DMS79 treated with DMSO at 0.1 percent for 48 hours (cell line): ENCODE measurements around the gene SIGMAR1.
A peak's percentile ranks its signal among the peaks of the same experiment; 100 is the strongest.

Source experiments
- DNase-seq: peaks from one replicate; lab custom pipeline; 2025; lab: John Stamatoyannopoulos, UW

SIGMAR1 gene

GRCh38 chr9:34637356-34638137 is at the start of gene SIGMAR1:
Gene SIGMAR1, minus strand, starts transcription at chr9:34637787. Its CDS starts 90 bp downstream, at chr9:34637697.
- DNase-seq = peak; percentile 88

- DNase-seq = no peak
These were observed 49.1 kb upstream of the SIGMAR1 start for GRCh38 chr9:34686732-34687131.

- DNase-seq = no peak
These were observed 48.6 kb upstream of the SIGMAR1 start for GRCh38 chr9:34686231-34686630.

GRCh38 chr9:34685591-34685990 is 48.0 kb upstream of the SIGMAR1 start:
- no peak for DNase-seq

GRCh38 chr9:34684816-34685215 is 47.2 kb upstream of the SIGMAR1 start:
- DNase-seq = no peak

- no peak for DNase-seq
These were observed 46.6 kb upstream of the SIGMAR1 start for GRCh38 chr9:34684145-34684544.

- DNase-seq = no peak
These were observed 38.3 kb upstream of the SIGMAR1 start for GRCh38 chr9:34675869-34676268.

GRCh38 chr9:34675048-34675714 is 37.6 kb upstream of the SIGMAR1 start:
- peak; percentile 22 for DNase-seq

- DNase-seq = no peak
These were observed 36.9 kb upstream of the SIGMAR1 start for GRCh38 chr9:34674440-34674839.

- no peak for DNase-seq
These were observed 33.7 kb upstream of the SIGMAR1 start for GRCh38 chr9:34671307-34671706.

GRCh38 chr9:34669809-34670562 is 32.4 kb upstream of the SIGMAR1 start:
- no peak for DNase-seq

GRCh38 chr9:34665381-34666250 is 28.0 kb upstream of the SIGMAR1 start:
- DNase-seq = peak; percentile 91

- DNase-seq = no peak
These were observed 27.4 kb upstream of the SIGMAR1 start for GRCh38 chr9:34665067-34665380.

GRCh38 chr9:34664281-34665066 is 26.9 kb upstream of the SIGMAR1 start:
- no peak for DNase-seq

- DNase-seq = no peak
These were observed 25.7 kb upstream of the SIGMAR1 start for GRCh38 chr9:34663303-34663605.

GRCh38 chr9:34662526-34663302 is 25.1 kb upstream of the SIGMAR1 start, which contains the start of gene CCL27:
Gene CCL27, minus strand, starts transcription at chr9:34662657. Its CDS starts 24 bp downstream, at chr9:34662633.
- DNase-seq = no peak

- no peak for DNase-seq
These were observed 22.1 kb upstream of the SIGMAR1 start for GRCh38 chr9:34659592-34660253.

- DNase-seq = no peak
These were observed 20.9 kb upstream of the SIGMAR1 start for GRCh38 chr9:34658461-34658860.

GRCh38 chr9:34656992-34657391 is 19.4 kb upstream of the SIGMAR1 start:
- no peak for DNase-seq

- no peak for DNase-seq
These were observed 17.8 kb upstream of the SIGMAR1 start for GRCh38 chr9:34655394-34655793.
